Tibial nerve (tissue), 4 donors: Measurements from ENCODE around the gene C2CD4B. TPM values are rescaled to one million over a fixed set of nuclear protein-coding genes. Genes with fewer than 3 reads are reported as not detected.
A peak's percentile ranks its signal among the peaks of the same experiment; 100 is the strongest.

Experiments
- DNase-seq, 2 donors: peaks; one replicate each; pipeline ENCODE4 v3.0.0-alpha.2; 2019; ENCODE audit warnings: low spot score in 2 of 2
- H3K27ac ChIP-seq, 4 donors: fragments of 200-600 bp; sonication (generic) in 3 of 4; one replicate each; pipeline ENCODE4 v1.5.1; 2017 to 2019; ENCODE audit warnings: mild to moderate bottlenecking in 1 of 4
- H3K27me3 ChIP-seq, 2 donors: fragments of 200-600 bp; sonication (generic) in 1 of 2; one replicate each; pipeline versions ENCODE4 v1.5.1 to v1.6.0; 2017 to 2019
- H3K36me3 ChIP-seq, 3 donors: fragments of 200-600 bp; sonication (generic); one replicate each; pipeline ENCODE4 v1.5.1; 2018 to 2019
- H3K4me1 ChIP-seq, 4 donors: fragments of 200-600 bp; sonication (generic) in 3 of 4; one replicate each; pipeline ENCODE4 v1.5.1; 2017 to 2019
- H3K4me3 ChIP-seq, 4 donors: fragments of 200-600 bp; sonication (generic) in 3 of 4; one replicate each; pipeline ENCODE4 v1.5.1; 2017 to 2019; ENCODE audit warnings: mild to moderate bottlenecking in 1 of 4, moderate library complexity in 1 of 4
- H3K9me3 ChIP-seq, 4 donors: fragments of 200-600 bp; sonication (generic) in 3 of 4; one replicate each; pipeline ENCODE4 v1.5.1; 2017 to 2019
- EP300 ChIP-seq, 2 donors: sonication (generic); formaldehyde crosslinking; IDR thresholded peaks; one replicate each; pipeline ENCODE4 v1.6.1; 2017; ENCODE audit warnings: antibody characterized with exemption in 2 of 2, mild to moderate bottlenecking in 1 of 2
- POLR2A ChIP-seq, 2 donors: fragments of 450-650 bp; IDR thresholded peaks; one replicate each; pipeline ENCODE4 v1.6.1; 2017; ENCODE audit warnings: antibody characterized with exemption in 2 of 2, mild to moderate bottlenecking in 2 of 2, moderate library complexity in 2 of 2
- WGBS, 2 donors: methylation state at CpG; one replicate each; pipeline ENCODE4 v1.1.5; 2018; 5-methylcytosine and 5-hydroxymethylcytosine counted together
- total RNA-seq, 4 donors: library from RNA; depleted of rRNA; stranded (reverse); fragments of >200 nt; gene quantifications; one replicate each; pipeline ENCODE4 v1.1.0, GENCODE V29; 2016
- TF ChIP-seq, protein P1 (sequence below), 5 experiments: fragments of 200-600 bp in 3 of 5; fragments of 450-650 bp in 2 of 5; sonication (generic) in 3 of 5; IDR thresholded peaks; one replicate each; pipeline ENCODE4 v1.5.1; 2016 to 2019; ENCODE audit warnings: antibody characterized with exemption in 5 of 5, mild to moderate bottlenecking in 3 of 5, moderate library complexity in 2 of 5

C2CD4B gene
- total RNA-seq, 4 donors from 2014 or later = 1.8 to 5.5 (median 3.0) TPM

DNA sequence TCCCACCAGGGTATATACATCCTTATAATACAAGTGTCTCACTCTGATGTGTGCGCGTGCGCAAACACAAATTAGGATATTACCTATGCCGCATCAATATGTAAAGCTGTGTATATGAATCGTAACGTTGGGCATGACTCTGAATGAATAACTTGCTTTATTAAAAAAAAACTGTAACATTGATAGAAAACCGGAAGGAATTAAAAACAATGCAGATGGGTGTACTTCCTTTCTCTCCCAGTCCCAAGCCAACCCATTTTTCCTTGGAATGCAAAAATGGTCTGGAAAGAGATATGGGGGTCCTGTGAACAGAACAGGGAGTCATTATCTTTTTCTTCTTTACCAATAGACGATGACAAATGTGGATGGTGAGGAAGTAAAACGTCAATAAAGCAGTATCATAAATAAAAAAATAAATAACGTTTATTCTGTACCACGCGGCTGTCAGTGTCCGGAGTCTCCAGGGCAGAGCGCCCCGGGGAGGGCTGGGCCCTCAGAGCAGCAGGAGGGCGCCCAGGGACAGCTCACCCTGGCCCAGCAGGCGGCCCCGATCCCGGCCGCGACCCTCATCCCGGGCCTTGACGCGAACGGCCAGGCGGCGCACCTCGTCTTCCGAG is 1.6 kb downstream of the C2CD4B start:
- Histone ChIP-seq H3K9me3 (no peaks in the 10 kb centered on the region), H3K36me3 (no peaks in the 10 kb centered on the region), H3K4me3 (peak overlapping the region in 2 of 4 donors; percentile 26 to 53), H3K27me3 (peaks cover 0 to 80% of the 10 kb centered on the region in 2 donors), H3K4me1 (peaks cover 0 to 20% (median 5%) of the 10 kb centered on the region in 4 donors), H3K27ac (peak overlapping the region in 2 of 4 donors; percentile 30 to 60)
- WGBS, 2 donors = 28 to 32% methylated on average over 22 to 25 of the region's 29 CpGs
- no peak for TF ChIP-seq POLR2A (IDR thresholded peaks at IDR 0.05)
- TF ChIP-seq, protein P1, sequence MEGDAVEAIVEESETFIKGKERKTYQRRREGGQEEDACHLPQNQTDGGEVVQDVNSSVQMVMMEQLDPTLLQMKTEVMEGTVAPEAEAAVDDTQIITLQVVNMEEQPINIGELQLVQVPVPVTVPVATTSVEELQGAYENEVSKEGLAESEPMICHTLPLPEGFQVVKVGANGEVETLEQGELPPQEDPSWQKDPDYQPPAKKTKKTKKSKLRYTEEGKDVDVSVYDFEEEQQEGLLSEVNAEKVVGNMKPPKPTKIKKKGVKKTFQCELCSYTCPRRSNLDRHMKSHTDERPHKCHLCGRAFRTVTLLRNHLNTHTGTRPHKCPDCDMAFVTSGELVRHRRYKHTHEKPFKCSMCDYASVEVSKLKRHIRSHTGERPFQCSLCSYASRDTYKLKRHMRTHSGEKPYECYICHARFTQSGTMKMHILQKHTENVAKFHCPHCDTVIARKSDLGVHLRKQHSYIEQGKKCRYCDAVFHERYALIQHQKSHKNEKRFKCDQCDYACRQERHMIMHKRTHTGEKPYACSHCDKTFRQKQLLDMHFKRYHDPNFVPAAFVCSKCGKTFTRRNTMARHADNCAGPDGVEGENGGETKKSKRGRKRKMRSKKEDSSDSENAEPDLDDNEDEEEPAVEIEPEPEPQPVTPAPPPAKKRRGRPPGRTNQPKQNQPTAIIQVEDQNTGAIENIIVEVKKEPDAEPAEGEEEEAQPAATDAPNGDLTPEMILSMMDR (IDR thresholded peaks at IDR 0.05) = no peak
- no peak for TF ChIP-seq EP300 (IDR thresholded peaks at IDR 0.05)
- no peak for DNase-seq

GRCh38 chr15:62153228-62153627 is 11.9 kb downstream of the C2CD4B start:
- 48 to 60% methylated on average over 4 of the region's 4 CpGs for WGBS, 2 donors
- DNase-seq = no peak
- H3K27ac ChIP-seq = no peak overlapping the region
- H3K36me3 ChIP-seq = no peaks in the 10 kb centered on the region
- no peak overlapping the region for H3K4me3 ChIP-seq
- H3K9me3 ChIP-seq = peaks cover 0 to 4% (median 1%) of the 10 kb centered on the region in 4 donors
- TF ChIP-seq POLR2A (IDR thresholded peaks at IDR 0.05) (no peak), EP300 (IDR thresholded peaks at IDR 0.05) (no peak)
- TF ChIP-seq, protein P1 (IDR thresholded peaks at IDR 0.05) = no peak
- no peaks in the 10 kb centered on the region for H3K4me1 ChIP-seq
- no peaks in the 10 kb centered on the region for H3K27me3 ChIP-seq

DNA sequence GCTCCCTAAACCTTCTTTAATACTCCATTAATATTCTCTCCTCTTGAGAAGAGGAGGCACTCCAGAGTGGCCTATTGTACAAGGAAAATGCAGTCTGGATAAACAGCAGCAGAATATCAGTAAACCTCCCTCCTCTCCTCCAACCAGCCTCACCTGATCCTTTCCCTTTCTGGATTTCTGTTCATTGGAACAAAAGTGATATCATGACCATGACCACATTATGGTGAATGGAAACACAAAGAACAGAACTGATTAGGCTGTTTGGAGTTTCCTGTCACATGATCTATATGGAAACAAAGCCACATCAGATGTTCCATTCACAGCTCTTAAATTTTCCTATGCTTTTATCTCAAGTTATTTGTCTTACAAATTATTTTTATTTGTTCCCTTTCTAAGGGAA is 14.6 kb downstream of the C2CD4B start:
- DNase-seq = no peak
- TF ChIP-seq, protein P1 (IDR thresholded peaks at IDR 0.05) = no peak
- TF ChIP-seq POLR2A (IDR thresholded peaks at IDR 0.05) = no peak
- TF ChIP-seq EP300 (IDR thresholded peaks at IDR 0.05) = no peak
- Histone ChIP-seq H3K4me3 (no peak overlapping the region), H3K27ac (no peak overlapping the region), H3K27me3 (no peaks in the 10 kb centered on the region), H3K36me3 (no peaks in the 10 kb centered on the region), H3K4me1 (no peaks in the 10 kb centered on the region), H3K9me3 (no peaks in the 10 kb centered on the region)

GRCh38 chr15:62149729-62150128 is 15.4 kb downstream of the C2CD4B start:
- WGBS, 2 donors = 92 to 94% methylated on average over 6 of the region's 6 CpGs

DNA sequence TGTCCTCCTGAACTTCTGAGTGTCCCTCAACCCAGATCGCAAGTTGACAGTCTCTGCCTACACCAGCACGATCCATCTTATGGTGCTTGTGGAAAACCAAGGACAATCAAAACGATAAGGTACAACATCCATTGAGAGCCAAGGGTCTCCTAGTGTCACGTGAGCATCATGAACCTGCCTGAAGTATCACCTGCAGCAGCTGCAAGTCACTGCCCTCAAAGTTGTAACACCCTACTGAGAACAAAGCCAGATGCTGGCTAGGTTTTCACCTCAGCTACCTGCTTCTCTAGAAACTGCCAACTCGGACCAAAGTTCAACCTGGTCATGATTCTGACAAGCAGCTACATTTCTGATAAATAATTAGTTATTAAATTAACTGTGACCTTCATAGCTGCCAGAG is 17.5 kb downstream of the C2CD4B start:
- H3K27me3 ChIP-seq = no peaks in the 10 kb centered on the region
- TF ChIP-seq, protein P1 (IDR thresholded peaks at IDR 0.05) = no peak
- H3K9me3 ChIP-seq = no peaks in the 10 kb centered on the region
- 88% methylated on average over 5 of the region's 5 CpGs for WGBS, 2 donors
- no peak overlapping the region for H3K4me3 ChIP-seq
- H3K4me1 ChIP-seq = no peaks in the 10 kb centered on the region
- H3K27ac ChIP-seq = no peak overlapping the region
- DNase-seq = no peak
- no peaks in the 10 kb centered on the region for H3K36me3 ChIP-seq

More at GRCh38 chr15:62149729-62150128, 15.4 kb downstream of the C2CD4B start:
- TF ChIP-seq, protein P1 (IDR thresholded peaks at IDR 0.05) = no peak
- Histone ChIP-seq H3K4me3 (no peak overlapping the region), H3K27ac (no peak overlapping the region), H3K4me1 (no peaks in the 10 kb centered on the region), H3K36me3 (no peaks in the 10 kb centered on the region), H3K27me3 (no peaks in the 10 kb centered on the region), H3K9me3 (no peaks in the 10 kb centered on the region)
- DNase-seq = no peak
